ENCODE measurements around the gene SLC22A4. TPM values are rescaled to one million over a fixed set of nuclear protein-coding genes. Genes with fewer than 3 reads are reported as not detected.

Gene SLC22A4
- total RNA-seq, 4 donors from 2014 or later: 1.9 to 4.2 (median 2.5) TPM

GRCh38 chr5:132380047-132380446, 85.9 kb downstream of the SLC22A4 start:
- Histone ChIP-seq H3K9me3 (no peaks in the 10 kb centered on the region), H3K4me1 (peaks cover 0 to 16% (median 6%) of the 10 kb centered on the region in 4 donors), H3K27ac (no peak overlapping the region), H3K36me3 (peaks cover 0 to 25% (median 0%) of the 10 kb centered on the region in 3 donors), H3K27me3 (no peaks in the 10 kb centered on the region), H3K4me3 (no peak overlapping the region)
- 90 to 93% methylated on average over 6 of the region's 6 CpGs for WGBS, 2 donors
- DNase-seq (ENCODE audit: low spot score in 2 of 2): no peak
- TF ChIP-seq POLR2A (IDR thresholded peaks at IDR 0.05) (no peak), CTCF (IDR thresholded peaks at IDR 0.05) (no peak), EP300 (IDR thresholded peaks at IDR 0.05) (no peak)

GRCh38 chr5:132380741-132381140, 86.5 kb downstream of the SLC22A4 start:
- Histone ChIP-seq H3K27ac (no peak overlapping the region), H3K9me3 (no peaks in the 10 kb centered on the region), H3K36me3 (peaks cover 0 to 25% (median 0%) of the 10 kb centered on the region in 3 donors), H3K27me3 (no peaks in the 10 kb centered on the region), H3K4me1 (peaks cover 0 to 23% (median 9%) of the 10 kb centered on the region in 4 donors), H3K4me3 (no peak overlapping the region)
- DNase-seq (ENCODE audit: low spot score in 2 of 2): no peak
- WGBS, 2 donors: 89 to 95% methylated on average over 2 of the region's 2 CpGs
- no peak for TF ChIP-seq CTCF (IDR thresholded peaks at IDR 0.05)
- no peak for TF ChIP-seq EP300 (IDR thresholded peaks at IDR 0.05)
- TF ChIP-seq POLR2A (IDR thresholded peaks at IDR 0.05): no peak

DNA sequence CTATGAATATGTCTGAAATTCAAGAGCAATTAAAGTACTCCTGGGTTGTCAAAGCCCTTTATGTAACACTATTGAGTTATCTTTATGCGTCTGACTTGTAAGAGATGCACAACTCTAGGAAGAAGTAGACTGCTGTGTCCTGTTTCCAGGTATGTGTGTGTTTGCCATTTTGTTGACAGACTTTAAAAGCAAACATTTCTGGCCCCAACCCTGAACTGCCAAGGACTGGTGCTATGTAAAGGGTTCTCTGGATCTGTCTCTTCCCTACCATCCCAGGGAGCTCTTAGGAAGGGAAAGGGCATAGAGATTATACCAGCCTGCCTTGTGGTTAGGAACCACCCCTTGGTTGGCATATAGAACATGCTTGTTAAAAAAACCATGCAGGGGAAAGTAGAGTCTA, 87.4 kb downstream of the SLC22A4 start:
- DNase-seq (ENCODE audit: low spot score in 2 of 2): no peak
- H3K4me3 ChIP-seq: no peak overlapping the region
- no peak for TF ChIP-seq CTCF (IDR thresholded peaks at IDR 0.05)
- no peak for TF ChIP-seq EP300 (IDR thresholded peaks at IDR 0.05)
- TF ChIP-seq POLR2A (IDR thresholded peaks at IDR 0.05): no peak
- 93 to 96% methylated on average over 1 of the region's 1 CpG for WGBS, 2 donors
- no peaks in the 10 kb centered on the region for H3K9me3 ChIP-seq
- peaks cover 0 to 28% (median 13%) of the 10 kb centered on the region in 4 donors for H3K4me1 ChIP-seq
- H3K27me3 ChIP-seq: no peaks in the 10 kb centered on the region
- peaks cover 0 to 25% (median 0%) of the 10 kb centered on the region in 3 donors for H3K36me3 ChIP-seq
- no peak overlapping the region for H3K27ac ChIP-seq

DNA sequence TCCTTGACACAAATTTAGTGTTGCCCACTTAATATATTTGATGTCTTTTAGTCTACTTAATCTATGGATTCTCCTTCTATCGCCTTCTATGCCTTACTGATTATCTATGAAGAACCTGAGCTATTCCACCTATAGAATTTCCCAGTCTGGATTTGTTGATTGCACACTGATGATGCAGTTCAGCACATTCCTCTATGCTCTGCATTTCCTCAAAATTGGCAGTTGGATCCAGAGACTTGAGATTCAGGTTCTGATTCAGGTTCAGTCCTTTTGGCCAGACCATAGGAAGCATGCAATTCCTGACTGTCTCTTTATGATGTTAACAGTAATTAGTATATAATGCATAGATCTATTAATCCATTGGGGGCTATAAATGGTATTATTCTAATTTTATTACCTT, 89.1 kb downstream of the SLC22A4 start:
- TF ChIP-seq EP300 (IDR thresholded peaks at IDR 0.05) (no peak), CTCF (IDR thresholded peaks at IDR 0.05) (no peak), POLR2A (IDR thresholded peaks at IDR 0.05) (no peak)
- Histone ChIP-seq H3K36me3 (peaks cover 0 to 25% (median 0%) of the 10 kb centered on the region in 3 donors), H3K27me3 (no peaks in the 10 kb centered on the region), H3K27ac (no peak overlapping the region), H3K4me1 (peaks cover 0 to 32% (median 24%) of the 10 kb centered on the region in 4 donors), H3K4me3 (no peak overlapping the region), H3K9me3 (no peaks in the 10 kb centered on the region)
- DNase-seq (ENCODE audit: low spot score in 2 of 2): no peak
- WGBS, 2 donors: 100% methylated on average over 1 of the region's 1 CpG

- peaks cover 0 to 28% (median 0%) of the 10 kb centered on the region in 3 donors for H3K36me3 ChIP-seq
- no peak overlapping the region for H3K27ac ChIP-seq
- H3K4me1 ChIP-seq: peaks cover 0 to 40% (median 29%) of the 10 kb centered on the region in 4 donors
- TF ChIP-seq EP300 (IDR thresholded peaks at IDR 0.05) (no peak), CTCF (IDR thresholded peaks at IDR 0.05) (no peak), POLR2A (IDR thresholded peaks at IDR 0.05) (no peak)
- no peaks in the 10 kb centered on the region for H3K9me3 ChIP-seq
- H3K4me3 ChIP-seq: no peak overlapping the region
- no peak for DNase-seq (ENCODE audit: low spot score in 2 of 2)
- no peaks in the 10 kb centered on the region for H3K27me3 ChIP-seq
- 87 to 90% methylated on average over 5 of the region's 5 CpGs for WGBS, 2 donors
Measured at GRCh38 chr5:132383984-132384383, 89.8 kb downstream of the SLC22A4 start.
